GM12801 (cell line): ENCODE results near the gene XIST.

ENCODE experiments used
- TF ChIP-seq, protein P1 (sequence below): IDR thresholded peaks from one replicate; pipeline ENCODE4 v1.5.1; 2011; ENCODE audit warnings: control low read depth; ENCODE audit not compliant: insufficient read length; ENCODE audit errors: extremely low read depth

The XIST gene

GRCh38 chrX:73825569-73825968 is 26.9 kb downstream of the XIST start:
- TF ChIP-seq, protein P1, sequence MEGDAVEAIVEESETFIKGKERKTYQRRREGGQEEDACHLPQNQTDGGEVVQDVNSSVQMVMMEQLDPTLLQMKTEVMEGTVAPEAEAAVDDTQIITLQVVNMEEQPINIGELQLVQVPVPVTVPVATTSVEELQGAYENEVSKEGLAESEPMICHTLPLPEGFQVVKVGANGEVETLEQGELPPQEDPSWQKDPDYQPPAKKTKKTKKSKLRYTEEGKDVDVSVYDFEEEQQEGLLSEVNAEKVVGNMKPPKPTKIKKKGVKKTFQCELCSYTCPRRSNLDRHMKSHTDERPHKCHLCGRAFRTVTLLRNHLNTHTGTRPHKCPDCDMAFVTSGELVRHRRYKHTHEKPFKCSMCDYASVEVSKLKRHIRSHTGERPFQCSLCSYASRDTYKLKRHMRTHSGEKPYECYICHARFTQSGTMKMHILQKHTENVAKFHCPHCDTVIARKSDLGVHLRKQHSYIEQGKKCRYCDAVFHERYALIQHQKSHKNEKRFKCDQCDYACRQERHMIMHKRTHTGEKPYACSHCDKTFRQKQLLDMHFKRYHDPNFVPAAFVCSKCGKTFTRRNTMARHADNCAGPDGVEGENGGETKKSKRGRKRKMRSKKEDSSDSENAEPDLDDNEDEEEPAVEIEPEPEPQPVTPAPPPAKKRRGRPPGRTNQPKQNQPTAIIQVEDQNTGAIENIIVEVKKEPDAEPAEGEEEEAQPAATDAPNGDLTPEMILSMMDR, result no peak

DNA sequence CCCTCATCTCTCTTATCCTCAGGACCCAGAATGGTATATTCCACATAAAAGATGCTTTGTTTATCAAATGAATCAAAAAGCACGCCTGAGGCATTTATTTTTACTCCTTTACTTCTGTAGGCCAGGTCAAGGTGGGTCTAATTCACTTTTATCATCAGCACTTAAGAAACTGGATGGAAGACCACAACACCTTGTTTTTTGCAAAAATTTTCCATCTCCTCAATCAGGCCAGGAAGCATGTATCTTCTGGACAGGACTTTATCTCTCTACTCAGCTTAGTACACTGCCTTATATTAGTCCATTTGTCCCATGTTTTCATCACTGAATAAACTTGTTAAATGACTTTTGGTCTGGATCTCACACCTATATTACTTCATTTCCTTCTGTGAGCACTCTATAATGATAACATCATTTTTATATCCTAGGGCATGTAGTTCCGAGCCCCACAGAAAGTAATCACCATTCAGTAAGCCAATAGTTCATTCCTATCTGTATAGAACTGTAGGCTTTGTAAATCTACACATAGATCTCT is 29.0 kb downstream of the XIST start:
- TF ChIP-seq, protein P1, result no peak

- TF ChIP-seq, protein P1, result no peak
Measured at GRCh38 chrX:73822775-73823174, 29.7 kb downstream of the XIST start.

DNA sequence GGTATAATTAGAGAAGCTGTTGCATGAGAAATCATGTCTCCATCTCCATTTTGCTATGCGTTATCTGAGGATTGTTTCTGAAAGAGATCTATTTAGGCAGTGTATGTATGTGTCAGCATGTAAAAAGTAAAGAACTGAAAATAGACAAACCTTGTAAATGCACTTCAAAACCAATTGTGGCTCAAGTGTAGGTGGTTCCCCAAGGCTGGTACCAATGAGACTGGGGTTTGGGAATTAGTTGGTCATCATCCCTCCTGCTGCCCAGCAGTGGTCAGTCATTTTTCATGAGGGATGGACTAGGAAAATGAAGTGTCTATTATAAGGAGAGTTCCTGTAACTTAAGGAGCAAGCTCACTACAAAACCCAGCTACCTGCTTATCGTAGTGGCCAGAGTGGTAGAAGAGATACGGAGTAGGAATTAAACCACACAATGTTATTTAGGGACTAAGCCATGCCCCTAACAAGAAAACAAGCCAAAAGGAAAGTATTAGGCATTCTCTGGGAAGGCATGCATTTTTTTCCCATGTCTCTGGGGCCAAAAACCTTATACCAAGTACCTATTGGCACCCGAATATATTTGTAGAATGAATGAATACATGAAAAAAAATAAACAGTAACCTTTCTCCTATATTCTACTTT is 30.5 kb downstream of the XIST start:
- TF ChIP-seq, protein P1, result no peak

DNA sequence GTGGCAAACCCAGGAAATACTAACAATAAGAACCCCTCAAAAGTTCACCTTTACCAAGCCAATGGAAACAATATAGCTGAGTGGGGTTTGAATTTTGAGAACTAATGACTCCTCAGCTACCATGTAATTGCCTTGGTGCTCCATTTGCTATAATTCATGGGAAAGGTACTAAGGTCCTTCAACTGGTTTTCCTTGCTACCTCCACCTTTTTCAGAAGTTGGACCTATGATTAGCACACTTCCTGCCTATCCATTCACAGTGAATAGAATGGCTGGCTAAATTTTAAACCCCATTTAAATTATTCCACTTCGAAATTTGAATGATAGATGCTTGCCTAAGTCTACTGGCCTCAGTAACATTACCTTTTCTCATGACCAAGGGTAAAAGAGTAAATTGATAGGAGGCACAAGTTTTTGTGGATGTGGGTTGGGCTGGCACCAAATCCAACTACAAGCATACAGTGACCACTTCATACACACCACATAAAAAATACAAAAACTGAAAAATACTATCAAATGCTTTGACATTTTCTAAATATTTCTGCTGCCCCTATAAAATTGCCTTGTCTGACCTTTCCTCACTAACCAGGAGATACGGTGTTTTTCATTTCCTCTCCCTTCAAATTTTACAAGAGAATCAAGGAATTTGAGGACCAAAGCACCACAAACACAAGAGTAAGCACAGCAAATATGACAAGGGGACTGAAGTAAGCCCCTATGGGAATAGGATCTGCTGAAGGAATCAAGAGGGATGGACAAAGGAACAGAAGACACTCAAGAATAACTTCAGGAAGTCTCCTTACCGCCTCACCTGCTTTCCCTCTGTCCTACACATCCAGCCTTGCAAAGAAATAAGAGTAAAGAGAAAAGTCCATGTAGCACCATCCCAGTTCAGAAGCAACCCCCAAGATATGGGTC is 34.1 kb downstream of the XIST start:
- TF ChIP-seq, protein P1, result no peak

GRCh38 chrX:73817393-73818199 is 34.9 kb downstream of the XIST start:
- TF ChIP-seq, protein P1, result no peak

- TF ChIP-seq, protein P1, result no peak
Measured at GRCh38 chrX:73812256-73812655, 40.3 kb downstream of the XIST start.
